Measurements from ENCODE around the gene SLC35B3. TPM values are rescaled to one million over a fixed set of nuclear protein-coding genes. Genes with fewer than 3 reads are reported as not detected.
"Not testable (repeated sequence)": the region's sequence is repeated elsewhere in the genome, so short reads cannot be mapped to it uniquely, and the experiment has no call there.

SLC35B3 gene
- total RNA-seq, 1 donor from 2014 or later: 27.1 TPM

DNA sequence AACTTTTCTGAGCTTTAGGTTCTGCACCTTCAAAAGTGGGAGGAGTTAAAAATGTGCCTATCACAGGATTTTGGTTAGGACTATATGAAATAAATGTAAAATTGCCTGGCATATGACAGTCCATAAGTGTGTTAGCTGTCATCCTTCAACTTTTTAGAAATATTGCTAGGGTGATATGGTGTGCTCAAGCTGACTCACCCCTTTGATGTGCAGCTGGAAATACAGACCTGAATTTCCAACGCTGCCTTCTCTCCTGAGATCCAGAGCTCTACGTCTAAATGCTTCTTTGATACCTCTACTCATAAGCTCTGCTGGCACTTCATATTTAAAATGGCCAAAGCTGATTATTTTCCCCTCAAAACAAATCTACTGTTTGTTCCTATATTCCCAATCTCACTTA is 2.7 kb downstream of the SLC35B3 start:
- Mint-ChIP-seq H3K9me3 (no peaks in the 10 kb centered on the region), H3K4me1 (peaks cover 50% of the 10 kb centered on the region), H3K27me3 (ENCODE audit: low read depth) (no peaks in the 10 kb centered on the region), H3K4me3 (peak overlapping the region; percentile 93), H3K27ac (peak overlapping the region; percentile 70), H3K36me3 (peaks cover 9% of the 10 kb centered on the region)
- TF ChIP-seq, protein P1, sequence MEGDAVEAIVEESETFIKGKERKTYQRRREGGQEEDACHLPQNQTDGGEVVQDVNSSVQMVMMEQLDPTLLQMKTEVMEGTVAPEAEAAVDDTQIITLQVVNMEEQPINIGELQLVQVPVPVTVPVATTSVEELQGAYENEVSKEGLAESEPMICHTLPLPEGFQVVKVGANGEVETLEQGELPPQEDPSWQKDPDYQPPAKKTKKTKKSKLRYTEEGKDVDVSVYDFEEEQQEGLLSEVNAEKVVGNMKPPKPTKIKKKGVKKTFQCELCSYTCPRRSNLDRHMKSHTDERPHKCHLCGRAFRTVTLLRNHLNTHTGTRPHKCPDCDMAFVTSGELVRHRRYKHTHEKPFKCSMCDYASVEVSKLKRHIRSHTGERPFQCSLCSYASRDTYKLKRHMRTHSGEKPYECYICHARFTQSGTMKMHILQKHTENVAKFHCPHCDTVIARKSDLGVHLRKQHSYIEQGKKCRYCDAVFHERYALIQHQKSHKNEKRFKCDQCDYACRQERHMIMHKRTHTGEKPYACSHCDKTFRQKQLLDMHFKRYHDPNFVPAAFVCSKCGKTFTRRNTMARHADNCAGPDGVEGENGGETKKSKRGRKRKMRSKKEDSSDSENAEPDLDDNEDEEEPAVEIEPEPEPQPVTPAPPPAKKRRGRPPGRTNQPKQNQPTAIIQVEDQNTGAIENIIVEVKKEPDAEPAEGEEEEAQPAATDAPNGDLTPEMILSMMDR (IDR thresholded peaks at IDR 0.05; ENCODE audit: unreplicated experiment): no peak
- no peak for DNase-seq (ENCODE audit: low spot score in 2 of 2, unreplicated experiment in 2 of 2)

DNA sequence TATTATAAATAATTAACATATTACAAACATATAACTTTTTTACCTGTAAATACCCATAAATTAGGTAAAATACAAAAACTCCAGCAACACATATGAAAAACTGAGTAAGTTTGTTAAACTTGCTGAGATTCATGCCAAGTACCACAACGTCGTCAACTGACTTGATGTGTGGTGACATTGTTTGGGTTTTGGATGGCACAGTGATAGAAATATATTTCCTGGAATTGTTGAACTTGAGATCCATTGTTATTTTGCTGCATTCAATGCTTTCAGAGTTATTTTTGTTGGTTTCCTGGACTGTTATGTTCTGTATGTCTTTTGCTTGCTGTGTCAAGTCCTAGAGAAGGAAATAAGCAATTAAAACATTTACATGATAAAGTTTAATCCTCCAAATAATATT is 5.5 kb downstream of the SLC35B3 start:
- Mint-ChIP-seq H3K27me3 (ENCODE audit: low read depth) (no peaks in the 10 kb centered on the region), H3K4me3 (no peak overlapping the region), H3K4me1 (peaks cover 34% of the 10 kb centered on the region), H3K27ac (no peak overlapping the region), H3K9me3 (peaks cover 9% of the 10 kb centered on the region), H3K36me3 (peaks cover 30% of the 10 kb centered on the region)
- TF ChIP-seq, protein P1 (IDR thresholded peaks at IDR 0.05; ENCODE audit: unreplicated experiment): no peak
- no peak for DNase-seq (ENCODE audit: low spot score in 2 of 2, unreplicated experiment in 2 of 2)

DNA sequence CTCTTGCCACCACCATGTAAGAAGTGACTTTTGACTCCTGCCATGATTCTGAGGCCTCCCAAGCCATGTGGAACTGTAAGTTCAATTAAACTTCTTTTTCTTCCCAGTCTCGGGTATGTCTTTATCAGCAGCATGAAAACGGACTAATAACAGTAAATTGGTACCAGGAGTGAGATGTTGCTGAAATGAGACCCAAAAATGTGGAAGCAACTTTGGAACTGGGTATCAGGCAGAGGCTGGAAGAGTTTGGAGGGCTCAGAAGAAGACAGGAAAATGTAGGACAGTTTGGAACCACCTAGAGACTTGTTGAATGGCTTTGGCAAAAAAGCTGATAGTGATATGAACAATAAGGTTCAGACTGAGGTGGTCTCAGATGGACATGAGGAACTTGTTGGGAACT is 8.8 kb downstream of the SLC35B3 start:
- Mint-ChIP-seq H3K4me1 (peaks cover 10% of the 10 kb centered on the region), H3K36me3 (peaks cover 35% of the 10 kb centered on the region)
- not testable (repeated sequence) for DNase-seq (ENCODE audit: low spot score in 2 of 2, unreplicated experiment in 2 of 2); H3K4me3 Mint-ChIP-seq; H3K27ac Mint-ChIP-seq; H3K9me3 Mint-ChIP-seq; H3K27me3 Mint-ChIP-seq (ENCODE audit: low read depth)

DNA sequence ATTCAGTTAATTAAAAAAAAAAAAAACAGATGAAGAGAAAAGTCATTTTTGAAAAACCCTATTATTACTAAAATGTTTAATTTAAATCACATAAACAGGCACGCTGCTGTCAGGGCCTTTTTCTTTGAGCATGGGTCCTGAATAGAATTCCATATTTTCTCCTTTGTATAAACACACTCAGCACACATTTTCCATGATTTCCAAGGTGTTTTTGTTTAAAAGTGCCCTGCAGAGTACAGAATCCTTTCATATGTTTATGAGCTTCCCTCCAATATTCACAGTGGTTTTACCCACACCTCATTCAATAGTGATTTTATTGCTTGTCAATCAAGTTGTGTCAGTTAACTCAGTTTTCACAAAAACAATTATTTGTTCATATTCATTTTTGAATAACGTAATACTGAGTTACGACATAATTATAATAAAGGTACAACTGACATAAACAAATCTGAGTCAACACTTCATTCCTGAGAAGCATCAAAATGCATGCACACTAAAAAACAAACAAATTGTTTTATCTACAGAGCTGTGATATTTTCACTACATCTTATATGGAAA is 15.2 kb downstream of the SLC35B3 start:
- no peaks in the 10 kb centered on the region for H3K27me3 Mint-ChIP-seq (ENCODE audit: low read depth)
- no peak for DNase-seq (ENCODE audit: low spot score in 2 of 2, unreplicated experiment in 2 of 2)
- no peak overlapping the region for H3K27ac Mint-ChIP-seq
- TF ChIP-seq, protein P1 (IDR thresholded peaks at IDR 0.05; ENCODE audit: unreplicated experiment): no peak
- no peaks in the 10 kb centered on the region for H3K9me3 Mint-ChIP-seq
- peaks cover 28% of the 10 kb centered on the region for H3K36me3 Mint-ChIP-seq
- H3K4me3 Mint-ChIP-seq: no peak overlapping the region
- peaks cover 5% of the 10 kb centered on the region for H3K4me1 Mint-ChIP-seq

DNA sequence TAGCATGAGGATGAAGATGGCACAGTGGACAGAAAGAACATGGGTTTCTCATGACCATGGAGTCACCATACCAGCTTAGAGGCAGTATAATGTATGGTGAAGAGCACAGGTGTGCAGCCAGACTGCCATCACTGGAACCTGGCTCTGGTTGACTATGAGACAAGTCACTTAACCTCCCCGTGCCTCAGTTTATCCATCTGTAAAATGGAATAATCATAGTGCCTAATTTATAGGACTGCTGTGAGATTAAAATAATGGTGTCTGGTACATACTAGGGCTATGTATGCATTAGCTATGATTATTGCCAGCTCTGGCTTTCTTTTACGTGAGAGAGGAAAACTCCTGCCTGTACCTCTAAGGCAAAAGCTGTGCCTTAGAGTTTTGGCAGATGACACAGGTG is 19.4 kb downstream of the SLC35B3 start:
- TF ChIP-seq, protein P1 (IDR thresholded peaks at IDR 0.05; ENCODE audit: unreplicated experiment): no peak
- DNase-seq (ENCODE audit: low spot score in 2 of 2, unreplicated experiment in 2 of 2): no peak
- H3K27ac Mint-ChIP-seq: no peak overlapping the region
- no peak overlapping the region for H3K4me3 Mint-ChIP-seq
- H3K4me1 Mint-ChIP-seq: peaks cover 5% of the 10 kb centered on the region
- H3K9me3 Mint-ChIP-seq: peaks cover 6% of the 10 kb centered on the region
- no peaks in the 10 kb centered on the region for H3K27me3 Mint-ChIP-seq (ENCODE audit: low read depth)
- peaks cover 36% of the 10 kb centered on the region for H3K36me3 Mint-ChIP-seq

DNA sequence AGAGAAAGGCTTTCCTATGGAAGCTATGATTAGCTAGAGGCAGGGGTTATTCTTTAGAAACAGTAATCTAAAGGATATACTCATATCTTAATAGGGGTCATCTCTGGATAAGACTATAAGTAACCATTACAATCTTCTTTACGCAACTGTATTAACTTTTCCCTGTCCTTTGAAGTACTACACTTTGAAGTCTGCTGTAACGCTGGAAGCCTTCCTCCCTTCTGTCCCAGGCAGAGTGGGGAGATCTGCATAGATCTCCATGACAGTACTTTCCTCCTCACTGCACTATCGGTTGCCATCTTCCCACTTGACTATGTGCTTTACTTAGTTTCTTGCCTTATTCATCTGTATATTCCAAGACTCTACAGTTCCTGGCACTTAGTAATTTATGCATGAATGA is 20.1 kb downstream of the SLC35B3 start:
- DNase-seq (ENCODE audit: low spot score in 2 of 2, unreplicated experiment in 2 of 2): no peak
- H3K27ac Mint-ChIP-seq: peak overlapping the region; percentile 91
- TF ChIP-seq, protein P1 (IDR thresholded peaks at IDR 0.05; ENCODE audit: unreplicated experiment): no peak
- no peak overlapping the region for H3K4me3 Mint-ChIP-seq
- H3K36me3 Mint-ChIP-seq: peaks cover 40% of the 10 kb centered on the region
- no peaks in the 10 kb centered on the region for H3K27me3 Mint-ChIP-seq (ENCODE audit: low read depth)
- H3K9me3 Mint-ChIP-seq: peaks cover 6% of the 10 kb centered on the region
- peaks cover 5% of the 10 kb centered on the region for H3K4me1 Mint-ChIP-seq
